ENCODE results near the gene GNB1L. TPM values are rescaled to one million over a fixed set of nuclear protein-coding genes. Genes with fewer than 3 reads are reported as not detected.

GNB1L gene
- total and polyA plus RNA-seq, 2 of the 13 experiments (the other 11 are each of a cell fraction or from before 2014, with no cell fraction given), result 2.5 to 7.4 TPM

GRCh38 chr22:19827341-19828034, 27.2 kb downstream of the GNB1L start:
- H3K4me1 ChIP-seq (ENCODE audit: insufficient read depth, low read length), result peaks cover 48% of the 10 kb centered on the region
- H2AFZ ChIP-seq (ENCODE audit: low read length), result no peak overlapping the region
- H3K27ac ChIP-seq (ENCODE audit: extremely low read length, insufficient read depth, low read length), result no peak overlapping the region
- H3K36me3 ChIP-seq (replicated peaks in 1 of 2; ENCODE audit: control insufficient read depth in 1 of 2, insufficient read depth in 2 of 2, low read length in 2 of 2), result no peaks in the 10 kb centered on the region
- H3K79me2 ChIP-seq (ENCODE audit: insufficient read depth, low read length), result no peaks in the 10 kb centered on the region
- no peak for TF ChIP-seq PLRG1 (conservative IDR thresholded peaks at IDR 0.05)
- no peak for TF ChIP-seq ZNF615 (CRISPR knock-in tag; IDR thresholded peaks at IDR 0.05; ENCODE audit: borderline replicate concordance)
- no peak for TF ChIP-seq CERS6 (CRISPR knock-in tag; IDR thresholded peaks at IDR 0.05)
- TF ChIP-seq, protein P1, sequence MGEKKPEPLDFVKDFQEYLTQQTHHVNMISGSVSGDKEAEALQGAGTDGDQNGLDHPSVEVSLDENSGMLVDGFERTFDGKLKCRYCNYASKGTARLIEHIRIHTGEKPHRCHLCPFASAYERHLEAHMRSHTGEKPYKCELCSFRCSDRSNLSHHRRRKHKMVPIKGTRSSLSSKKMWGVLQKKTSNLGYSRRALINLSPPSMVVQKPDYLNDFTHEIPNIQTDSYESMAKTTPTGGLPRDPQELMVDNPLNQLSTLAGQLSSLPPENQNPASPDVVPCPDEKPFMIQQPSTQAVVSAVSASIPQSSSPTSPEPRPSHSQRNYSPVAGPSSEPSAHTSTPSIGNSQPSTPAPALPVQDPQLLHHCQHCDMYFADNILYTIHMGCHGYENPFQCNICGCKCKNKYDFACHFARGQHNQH (CRISPR knock-in tag; IDR thresholded peaks at IDR 0.05), result no peak
- TF ChIP-seq SP2 (CRISPR knock-in tag; IDR thresholded peaks at IDR 0.05), result no peak
- no peak for TF ChIP-seq ZNF501 (CRISPR knock-in tag; IDR thresholded peaks at IDR 0.05)
- no peak for TF ChIP-seq RARG (CRISPR knock-in tag; IDR thresholded peaks at IDR 0.05; ENCODE audit: low read depth)
- TF ChIP-seq, protein P2, sequence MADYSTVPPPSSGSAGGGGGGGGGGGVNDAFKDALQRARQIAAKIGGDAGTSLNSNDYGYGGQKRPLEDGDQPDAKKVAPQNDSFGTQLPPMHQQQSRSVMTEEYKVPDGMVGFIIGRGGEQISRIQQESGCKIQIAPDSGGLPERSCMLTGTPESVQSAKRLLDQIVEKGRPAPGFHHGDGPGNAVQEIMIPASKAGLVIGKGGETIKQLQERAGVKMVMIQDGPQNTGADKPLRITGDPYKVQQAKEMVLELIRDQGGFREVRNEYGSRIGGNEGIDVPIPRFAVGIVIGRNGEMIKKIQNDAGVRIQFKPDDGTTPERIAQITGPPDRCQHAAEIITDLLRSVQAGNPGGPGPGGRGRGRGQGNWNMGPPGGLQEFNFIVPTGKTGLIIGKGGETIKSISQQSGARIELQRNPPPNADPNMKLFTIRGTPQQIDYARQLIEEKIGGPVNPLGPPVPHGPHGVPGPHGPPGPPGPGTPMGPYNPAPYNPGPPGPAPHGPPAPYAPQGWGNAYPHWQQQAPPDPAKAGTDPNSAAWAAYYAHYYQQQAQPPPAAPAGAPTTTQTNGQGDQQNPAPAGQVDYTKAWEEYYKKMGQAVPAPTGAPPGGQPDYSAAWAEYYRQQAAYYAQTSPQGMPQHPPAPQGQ (CRISPR knock-in tag; IDR thresholded peaks at IDR 0.05; ENCODE audit: borderline replicate concordance), result no peak
- no peak for TF ChIP-seq ZNF350 (CRISPR knock-in tag; IDR thresholded peaks at IDR 0.05; ENCODE audit: borderline replicate concordance, low read depth)
- BruUV-seq (replicated peaks), result no TSS peak
- FAIRE-seq (no peak), DNase-seq (ENCODE audit: low spot score) (no peak), ATAC-seq (no peak)
- no peak overlapping the region for H3K4me2 ChIP-seq (ENCODE audit: low read depth, low read length)
- in situ Hi-C loops (cut with HindIII; ENCODE audit: extremely low pct_ligation_motif_present, low pct_unique_long_range_greater_than_20kb), result no loop called here
- intact Hi-C loops (cut with micrococcal nuclease; ENCODE audit: unreplicated experiment), result no loop called here
- no peaks in the 10 kb centered on the region for H3K27me3 ChIP-seq (ENCODE audit: control insufficient read depth in 1 of 2, insufficient read depth in 2 of 2, low read length in 2 of 2)
- H3K4me3 ChIP-seq (replicated peaks in 1 of 3; ENCODE audit: insufficient read depth in 1 of 3, low read depth in 2 of 3, low read length in 3 of 3), result no peak overlapping the region
- no peaks in the 10 kb centered on the region for H4K20me1 ChIP-seq (ENCODE audit: insufficient read depth, low read length)
- ChIA-PET POLR2A (interaction anchor here (1.1 kb wide), 1 partner anchor 28 kb away, joined by 3 read pairs; no protein-coding TSS in a partner anchor), CTCF (ENCODE audit: low intra/inter-chr PET ratio, low total read pairs) (no interaction called here)
- no peaks in the 10 kb centered on the region for H3K9me3 ChIP-seq (ENCODE audit: low read length)
- 55% methylated on average over 10 of the region's 10 CpGs for WGBS (ENCODE audit: low lambda C conversion rate)
- H3K9ac ChIP-seq (ENCODE audit: insufficient read depth, low read depth, low read length), result no peak overlapping the region

Measured in HepG2 (cell line).